K562 (cell line): Measurements from ENCODE around the gene DNASE1L2. TPM values are rescaled to one million over a fixed set of nuclear protein-coding genes. Genes with fewer than 3 reads are reported as not detected.

Experiments used
- ATAC-seq: fragments of 200-7000 bp; cut with Tn5 transposase; 3 replicates; pipeline ENCODE4 v1.9.1; 2020; ENCODE audit warnings: moderate library complexity
- BruUV-seq: library from RNA; stranded (reverse); fragments of 400-500 nt; replicated peaks from 2 replicates; lab custom pipeline; 2021; lab: Mats Ljungman, UMichigan
- CTCF ChIA-PET: fragments of 300-600 bp; formaldehyde crosslinking; extraction: SDS; loops from one replicate; lab custom pipeline; 2021; ENCODE audit warnings: low intra/inter-chr PET ratio; lab: Yijun Ruan, JAX
- POLR2A ChIA-PET: fragments of 300-600, 350-650 bp; sonication (Branson Sonifier 250); formaldehyde crosslinking; extraction: SDS; loops from one replicate; lab custom pipeline; 2021; ENCODE audit warnings: antibody characterized with exemption, inconsistent platforms; lab: Yijun Ruan, JAX
- DNase-seq, 4 experiments: peaks; one replicate each; pipeline versions ENCODE4 v3.0.0 to v3.0.0-alpha.2; 2011 to 2018; ENCODE audit warnings: low spot score in 3 of 4, mixed read lengths in 3 of 4; ENCODE audit errors: extremely low read depth in 1 of 4
- FAIRE-seq: peaks from 2 replicates; lab custom pipeline; 2011; peaks lifted over from hg19 to GRCh38; lab: Jason Lieb, UNC
- H2AFZ ChIP-seq: 2 replicates; pipeline ENCODE4 v1.6.0; 2011; ENCODE audit warnings: low read depth, low read length, control low read depth, inconsistent platforms
- H3K27ac ChIP-seq: fragments of 200-600 bp; 3 replicates; pipeline ENCODE4 v1.8.0; 2011; ENCODE audit warnings: low read depth, mild to moderate bottlenecking, control low read depth, inconsistent platforms, low read length, moderate library complexity, mixed read lengths; ENCODE audit errors: extremely low read depth
- H3K27me3 ChIP-seq, 2 experiments: fragments of 300-600 bp in 1 of 2; 2 replicates in 1 of 2; 3 replicates in 1 of 2; pipeline versions ENCODE4 v1.6.0 to v1.8.0; 2011; ENCODE audit warnings: inconsistent platforms in 2 of 2, low read length in 2 of 2, mild to moderate bottlenecking in 1 of 2, mixed read lengths in 1 of 2, moderate library complexity in 1 of 2; ENCODE audit not compliant: control insufficient read depth in 2 of 2, insufficient read depth in 2 of 2
- H3K36me3 ChIP-seq: fragments of 300-600 bp; 3 replicates; pipeline ENCODE4 v1.8.0; 2011; ENCODE audit warnings: mild to moderate bottlenecking, low read length, inconsistent platforms; ENCODE audit not compliant: control insufficient read depth, insufficient read depth
- H3K4me1 ChIP-seq, 2 experiments: fragments of 200-600 bp in 1 of 2; replicated peaks in 1 of 2; 2 replicates in 1 of 2; 3 replicates in 1 of 2; pipeline versions ENCODE4 v1.5.1 to v1.8.0; 2011; ENCODE audit warnings: inconsistent platforms in 2 of 2, low read length in 2 of 2, mild to moderate bottlenecking in 1 of 2, mixed read lengths in 1 of 2, moderate library complexity in 1 of 2; ENCODE audit not compliant: control insufficient read depth in 2 of 2, insufficient read depth in 2 of 2
- H3K4me2 ChIP-seq: 2 replicates; pipeline ENCODE4 v1.6.1; 2011; ENCODE audit warnings: low read length, control low read depth, inconsistent platforms, mixed read lengths; ENCODE audit not compliant: insufficient read depth
- H3K4me3 ChIP-seq: fragments of 200-600 bp; sonication (generic), shearing (Covaris generic); 2 replicates; pipeline ENCODE4 v1.5.1; 2016; ENCODE audit warnings: control low read depth, inconsistent platforms
- H3K79me2 ChIP-seq: fragments of 200-600 bp; 3 replicates; pipeline ENCODE4 v1.8.0; 2011; ENCODE audit warnings: low read length, inconsistent platforms; ENCODE audit not compliant: control insufficient read depth, insufficient read depth
- H3K9ac ChIP-seq, 2 experiments: 2 replicates each; pipeline versions ENCODE4 v1.6.0 to v1.6.1; 2011; ENCODE audit warnings: low read depth in 2 of 2, low read length in 2 of 2, control low read depth in 1 of 2, inconsistent platforms in 1 of 2, mild to moderate bottlenecking in 1 of 2, mixed read lengths in 1 of 2; ENCODE audit not compliant: insufficient read depth in 1 of 2
- H3K9me1 ChIP-seq: one replicate; pipeline ENCODE4 v1.6.0; 2011; ENCODE audit warnings: inconsistent platforms, mild to moderate bottlenecking, low read length, moderate library complexity; ENCODE audit not compliant: control insufficient read depth, insufficient read depth
- H3K9me3 ChIP-seq: replicated peaks from 2 replicates; pipeline ENCODE4 v1.5.1; 2011; ENCODE audit warnings: low read depth, low read length, inconsistent platforms; ENCODE audit not compliant: control insufficient read depth, insufficient read depth
- H4K20me1 ChIP-seq: replicated peaks from 2 replicates; pipeline ENCODE4 v1.6.1; 2011; ENCODE audit warnings: low read length, inconsistent platforms, mixed read lengths; ENCODE audit not compliant: control insufficient read depth, insufficient read depth
- HDAC1 ChIP-seq, 2 experiments: fragments of 450-650 bp; IDR thresholded peaks; 2 replicates each; pipeline ENCODE4 v1.6.1; 2016 to 2017; ENCODE audit warnings: inconsistent platforms in 1 of 2, mild to moderate bottlenecking in 1 of 2, moderate library complexity in 1 of 2
- POLR2G ChIP-seq: fragments of 200-400 bp; formaldehyde crosslinking; IDR thresholded peaks from 2 replicates; pipeline ENCODE4 v1.6.1; 2017; ENCODE audit warnings: low read depth, mild to moderate bottlenecking, antibody characterized with exemption, low read length, moderate library complexity
- PTBP1 ChIP-seq: fragments of 200-400 bp; formaldehyde crosslinking; IDR thresholded peaks from 2 replicates; pipeline ENCODE4 v1.6.1; 2017; ENCODE audit warnings: low read depth, low read length
- RBFOX2 ChIP-seq: fragments of 200-400 bp; formaldehyde crosslinking; IDR thresholded peaks from 2 replicates; pipeline ENCODE4 v1.6.1; 2017; ENCODE audit warnings: low read depth, mild to moderate bottlenecking, low read length, moderate library complexity
- SOX6 ChIP-seq: fragments of 450-650 bp; IDR thresholded peaks from 2 replicates; pipeline ENCODE4 v1.6.1; 2014; ENCODE audit warnings: mild to moderate bottlenecking
- ZNF324 ChIP-seq: fragments of 250-450 bp; sonication (Bioruptor Pico); IDR thresholded peaks from 2 replicates; pipeline ENCODE4 v1.4.0; 2020; ENCODE audit warnings: mild to moderate bottlenecking
- WGBS: fragments of 100-300 bp; shearing (Covaris generic); methylation state at CpG from one replicate; pipeline ENCODE4 v1.1.6; 2016; ENCODE audit warnings: low coverage, mixed read lengths; ENCODE audit not compliant: insufficient coverage; ENCODE audit errors: missing lambda C conversion rate; 5-methylcytosine and 5-hydroxymethylcytosine counted together
- in situ Hi-C: fragments of 300-500 bp; cut with MboI; formaldehyde crosslinking; loops from 4 replicates; pipeline ENCODE4 v1.15.0; 2018; ENCODE audit warnings: inconsistent platforms, mixed read lengths
- intact Hi-C: fragments of 100-400 bp; cut with micrococcal nuclease; formaldehyde crosslinking; loops from 2 replicates; pipeline ENCODE4 v1.14.2; 2022
- polyA plus RNA-seq, 8 experiments: library from polyadenylated mRNA; depleted of rRNA in 4 of 8; stranded (reverse) in 5 of 8; unstranded in 3 of 8; fragments of >200 nt; fragmentation: Nextera tagmentation in 2 of 8; fragmentation: Illumina TruSeq in 1 of 8; extraction: Ambion mirVana in 2 of 8; extraction: Trizol in 1 of 8; gene quantifications; 2 replicates each; pipeline versions ENCODE4 v1.2.1 to v1.2.3, GENCODE V29; 2011 to 2014; ENCODE audit warnings: inconsistent platforms in 1 of 8, missing spikeins in 1 of 8
- total RNA-seq, 7 experiments: library from RNA; depleted of rRNA in 6 of 7; stranded (reverse); fragments of >200 nt in 6 of 7; fragmentation: Illumina TruSeq in 2 of 7; extraction: Trizol in 2 of 7; gene quantifications; 2 replicates each; pipeline versions ENCODE4 v1.2.1 to v1.2.3, GENCODE V29; 2011 to 2021; ENCODE audit warnings: low replicate concordance in 1 of 7
- TF ChIP-seq, protein P1 (sequence below), 2 experiments: IDR thresholded peaks; 2 replicates each; pipeline ENCODE4 v1.6.1; 2012; ENCODE audit warnings: improper control_type of control experiment in 2 of 2, low read depth in 2 of 2, low read length in 2 of 2, borderline replicate concordance in 1 of 2
- TF ChIP-seq, protein P2 (sequence below): fragments of 250-450 bp; sonication (Bioruptor Pico); IDR thresholded peaks from 2 replicates; pipeline ENCODE4 v1.4.0; 2020

Gene DNASE1L2
- total and polyA plus RNA-seq, 9 of the 15 experiments (the other 6 are each of a cell fraction or from before 2014, with no cell fraction given): 0.08 to 2.7 (median 1.7) TPM; not detected in 1

DNA sequence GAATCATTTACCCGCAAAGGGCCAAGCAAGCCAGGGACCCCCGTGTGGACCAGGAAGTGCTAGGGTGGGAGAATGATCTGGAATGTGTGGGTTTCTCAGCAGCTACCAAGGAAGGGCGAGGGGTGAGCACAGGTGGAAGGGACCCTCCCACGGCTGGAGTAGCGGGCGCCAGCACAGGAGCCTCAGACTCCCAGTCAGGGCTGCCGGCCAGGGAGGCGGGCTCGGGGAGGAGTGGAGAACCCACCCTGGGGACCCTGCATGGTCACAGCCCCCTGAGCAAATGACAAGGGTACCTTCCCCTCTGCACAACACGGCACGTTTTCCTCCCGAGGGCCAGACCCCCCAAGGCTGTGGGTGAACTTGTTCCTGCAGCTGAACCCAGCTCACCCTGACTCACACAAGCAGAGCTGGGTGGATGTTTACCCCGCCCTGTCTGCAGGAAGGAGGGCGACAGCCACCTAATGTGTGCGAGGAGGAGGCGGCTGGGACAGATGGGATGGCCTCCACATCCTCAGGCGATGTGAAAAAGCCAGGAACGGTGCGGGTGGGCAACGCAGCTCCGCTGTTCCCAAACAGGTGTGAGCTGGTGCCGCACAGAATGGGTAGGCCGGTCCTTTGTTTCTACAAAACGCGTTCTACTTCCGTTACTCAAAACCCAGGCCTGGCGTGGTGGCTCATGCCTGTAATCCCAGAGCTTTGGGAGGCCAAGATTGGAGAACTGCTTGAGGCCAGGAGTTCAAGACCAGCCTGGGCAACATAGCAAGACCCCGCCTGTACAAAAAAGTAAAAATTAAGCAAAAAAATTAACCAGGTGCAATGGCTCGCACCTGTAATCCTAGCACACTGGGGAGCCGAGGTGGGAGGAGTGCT is 8.9 kb downstream of the DNASE1L2 start (continued):
- TF ChIP-seq, protein P1, sequence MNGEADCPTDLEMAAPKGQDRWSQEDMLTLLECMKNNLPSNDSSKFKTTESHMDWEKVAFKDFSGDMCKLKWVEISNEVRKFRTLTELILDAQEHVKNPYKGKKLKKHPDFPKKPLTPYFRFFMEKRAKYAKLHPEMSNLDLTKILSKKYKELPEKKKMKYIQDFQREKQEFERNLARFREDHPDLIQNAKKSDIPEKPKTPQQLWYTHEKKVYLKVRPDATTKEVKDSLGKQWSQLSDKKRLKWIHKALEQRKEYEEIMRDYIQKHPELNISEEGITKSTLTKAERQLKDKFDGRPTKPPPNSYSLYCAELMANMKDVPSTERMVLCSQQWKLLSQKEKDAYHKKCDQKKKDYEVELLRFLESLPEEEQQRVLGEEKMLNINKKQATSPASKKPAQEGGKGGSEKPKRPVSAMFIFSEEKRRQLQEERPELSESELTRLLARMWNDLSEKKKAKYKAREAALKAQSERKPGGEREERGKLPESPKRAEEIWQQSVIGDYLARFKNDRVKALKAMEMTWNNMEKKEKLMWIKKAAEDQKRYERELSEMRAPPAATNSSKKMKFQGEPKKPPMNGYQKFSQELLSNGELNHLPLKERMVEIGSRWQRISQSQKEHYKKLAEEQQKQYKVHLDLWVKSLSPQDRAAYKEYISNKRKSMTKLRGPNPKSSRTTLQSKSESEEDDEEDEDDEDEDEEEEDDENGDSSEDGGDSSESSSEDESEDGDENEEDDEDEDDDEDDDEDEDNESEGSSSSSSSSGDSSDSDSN (IDR thresholded peaks at IDR 0.05; ENCODE audit: borderline replicate concordance in 1 of 2, low read depth in 2 of 2, low read length in 2 of 2): no peak
- no peak for TF ChIP-seq HDAC1 (IDR thresholded peaks at IDR 0.05)
- TF ChIP-seq, all 486 proteins: peak for 4

DNA sequence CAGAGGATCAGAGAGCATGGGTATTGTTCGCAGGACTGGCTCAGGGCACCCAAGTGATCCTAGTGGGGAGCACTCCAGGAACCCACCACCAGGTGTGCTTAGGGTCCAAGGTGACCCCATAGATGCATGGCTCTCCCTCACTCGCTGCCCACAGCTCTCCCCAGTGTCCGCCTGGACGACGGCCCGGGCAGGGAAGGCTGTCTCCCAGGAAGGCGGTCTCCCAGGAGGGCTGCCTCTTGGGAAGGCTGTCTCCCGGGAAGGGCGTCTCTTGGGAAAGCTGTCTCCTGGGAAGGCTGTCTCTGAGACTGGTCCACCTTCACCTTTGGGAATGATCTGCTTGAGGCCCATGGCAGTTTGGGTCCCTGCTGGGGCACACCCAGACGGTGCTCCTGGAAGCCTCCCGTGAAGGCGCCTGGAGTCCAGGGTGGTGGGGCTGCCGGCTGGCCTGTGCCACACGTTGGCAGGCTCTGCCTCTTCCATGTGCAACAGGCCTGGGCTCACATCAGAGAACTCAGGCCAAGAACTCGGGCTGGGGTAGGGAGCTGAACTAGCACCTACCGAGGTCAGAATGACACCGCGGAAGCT is 10.1 kb downstream of the DNASE1L2 start:
- TF ChIP-seq, protein P2, sequence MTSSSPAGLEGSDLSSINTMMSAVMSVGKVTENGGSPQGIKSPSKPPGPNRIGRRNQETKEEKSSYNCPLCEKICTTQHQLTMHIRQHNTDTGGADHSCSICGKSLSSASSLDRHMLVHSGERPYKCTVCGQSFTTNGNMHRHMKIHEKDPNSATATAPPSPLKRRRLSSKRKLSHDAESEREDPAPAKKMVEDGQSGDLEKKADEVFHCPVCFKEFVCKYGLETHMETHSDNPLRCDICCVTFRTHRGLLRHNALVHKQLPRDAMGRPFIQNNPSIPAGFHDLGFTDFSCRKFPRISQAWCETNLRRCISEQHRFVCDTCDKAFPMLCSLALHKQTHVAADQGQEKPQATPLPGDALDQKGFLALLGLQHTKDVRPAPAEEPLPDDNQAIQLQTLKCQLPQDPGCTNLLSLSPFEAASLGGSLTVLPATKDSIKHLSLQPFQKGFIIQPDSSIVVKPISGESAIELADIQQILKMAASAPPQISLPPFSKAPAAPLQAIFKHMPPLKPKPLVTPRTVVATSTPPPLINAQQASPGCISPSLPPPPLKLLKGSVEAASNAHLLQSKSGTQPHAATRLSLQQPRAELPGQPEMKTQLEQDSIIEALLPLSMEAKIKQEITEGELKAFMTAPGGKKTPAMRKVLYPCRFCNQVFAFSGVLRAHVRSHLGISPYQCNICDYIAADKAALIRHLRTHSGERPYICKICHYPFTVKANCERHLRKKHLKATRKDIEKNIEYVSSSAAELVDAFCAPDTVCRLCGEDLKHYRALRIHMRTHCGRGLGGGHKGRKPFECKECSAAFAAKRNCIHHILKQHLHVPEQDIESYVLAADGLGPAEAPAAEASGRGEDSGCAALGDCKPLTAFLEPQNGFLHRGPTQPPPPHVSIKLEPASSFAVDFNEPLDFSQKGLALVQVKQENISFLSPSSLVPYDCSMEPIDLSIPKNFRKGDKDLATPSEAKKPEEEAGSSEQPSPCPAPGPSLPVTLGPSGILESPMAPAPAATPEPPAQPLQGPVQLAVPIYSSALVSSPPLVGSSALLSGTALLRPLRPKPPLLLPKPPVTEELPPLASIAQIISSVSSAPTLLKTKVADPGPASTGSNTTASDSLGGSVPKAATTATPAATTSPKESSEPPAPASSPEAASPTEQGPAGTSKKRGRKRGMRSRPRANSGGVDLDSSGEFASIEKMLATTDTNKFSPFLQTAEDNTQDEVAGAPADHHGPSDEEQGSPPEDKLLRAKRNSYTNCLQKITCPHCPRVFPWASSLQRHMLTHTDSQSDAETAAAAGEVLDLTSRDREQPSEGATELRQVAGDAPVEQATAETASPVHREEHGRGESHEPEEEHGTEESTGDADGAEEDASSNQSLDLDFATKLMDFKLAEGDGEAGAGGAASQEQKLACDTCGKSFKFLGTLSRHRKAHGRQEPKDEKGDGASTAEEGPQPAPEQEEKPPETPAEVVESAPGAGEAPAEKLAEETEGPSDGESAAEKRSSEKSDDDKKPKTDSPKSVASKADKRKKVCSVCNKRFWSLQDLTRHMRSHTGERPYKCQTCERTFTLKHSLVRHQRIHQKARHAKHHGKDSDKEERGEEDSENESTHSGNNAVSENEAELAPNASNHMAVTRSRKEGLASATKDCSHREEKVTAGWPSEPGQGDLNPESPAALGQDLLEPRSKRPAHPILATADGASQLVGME (CRISPR knock-in tag): no peak
- TF ChIP-seq RBFOX2 (peak; percentile 36; the same call in 1 of the 2 replicates), SOX6 (no peak), POLR2G (peak; percentile 64), ZNF324 (CRISPR knock-in tag) (no peak), PTBP1 (no peak)
- ChIA-PET POLR2A (interaction anchor here (0.7 to 2.7 kb wide), 6 partner anchors 8 to 91 kb away, joined by 3 to 13 read pairs (median 4); partner anchors contain the start of gene TRAF7), CTCF (no interaction called here)
- Histone ChIP-seq H3K9me1 (no peaks in the 10 kb centered on the region), H2AFZ (no peak overlapping the region), H3K4me2 (no peak overlapping the region), H3K4me3 (no peak overlapping the region), H3K36me3 (peaks cover 70% of the 10 kb centered on the region; the same call in 2 of the 3 replicates), H4K20me1 (no peaks in the 10 kb centered on the region), H3K9me3 (no peaks in the 10 kb centered on the region), H3K27ac (no peak overlapping the region), H3K79me2 (peaks cover 46% of the 10 kb centered on the region), H3K27me3 (no peaks in the 10 kb centered on the region), H3K4me1 (peaks cover 0 to 47% of the 10 kb centered on the region in 2 experiments; a peak in 2 of 5 replicates), H3K9ac (peak overlapping the region in 1 of 2 experiments; percentile 74; a peak in 2 of 4 replicates)
- no peak for DNase-seq
- in situ Hi-C loops (no loop called here), intact Hi-C loops (no loop called here)
- no TSS peak for BruUV-seq
- no peak for ATAC-seq
- no peak for FAIRE-seq
- WGBS: 98% methylated on average over 16 of the region's 18 CpGs
